ENCODE data around the gene FNBP1L.

FNBP1L gene

DNA sequence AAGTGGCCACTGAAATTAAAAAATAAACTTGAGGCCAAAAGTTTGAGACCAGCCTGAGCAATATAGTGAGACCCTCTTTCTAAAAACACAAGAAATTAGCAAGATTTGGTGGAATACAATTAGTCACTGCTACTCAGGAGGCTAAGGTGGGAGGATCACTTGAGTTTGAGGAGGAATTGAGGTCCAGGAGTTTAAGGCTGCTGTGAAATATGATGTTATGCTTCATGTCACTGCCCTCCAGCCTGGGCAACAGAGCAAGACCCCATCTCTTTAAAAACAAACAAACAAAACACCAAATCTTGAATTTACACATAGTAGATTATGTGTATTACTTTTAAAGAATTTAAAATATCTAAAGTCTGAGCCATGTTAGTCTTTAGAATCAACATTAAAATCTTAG lies 6.3 kb upstream of the FNBP1L start:
- Histone ChIP-seq H3K79me2 (no peaks in the 10 kb centered on the region), H3K4me2 (ENCODE audit: low read length) (no peak overlapping the region), H3K4me1 (no peaks in the 10 kb centered on the region), H3K27me3 (ENCODE audit: control insufficient read depth, insufficient read depth, low read length) (no peaks in the 10 kb centered on the region), H3K27ac (no peak overlapping the region), H3K4me3 (ENCODE audit: low read depth, low read length) (no peak overlapping the region), H3K9ac (no peak overlapping the region), H2AFZ (no peak overlapping the region), H3K9me3 (ENCODE audit: control insufficient read depth, low read length) (no peaks in the 10 kb centered on the region), H3K36me3 (ENCODE audit: control insufficient read depth, insufficient read depth, low read length) (no peaks in the 10 kb centered on the region)
- TF ChIP-seq CTCF (IDR thresholded peaks at IDR 0.05) = no peak

DNA sequence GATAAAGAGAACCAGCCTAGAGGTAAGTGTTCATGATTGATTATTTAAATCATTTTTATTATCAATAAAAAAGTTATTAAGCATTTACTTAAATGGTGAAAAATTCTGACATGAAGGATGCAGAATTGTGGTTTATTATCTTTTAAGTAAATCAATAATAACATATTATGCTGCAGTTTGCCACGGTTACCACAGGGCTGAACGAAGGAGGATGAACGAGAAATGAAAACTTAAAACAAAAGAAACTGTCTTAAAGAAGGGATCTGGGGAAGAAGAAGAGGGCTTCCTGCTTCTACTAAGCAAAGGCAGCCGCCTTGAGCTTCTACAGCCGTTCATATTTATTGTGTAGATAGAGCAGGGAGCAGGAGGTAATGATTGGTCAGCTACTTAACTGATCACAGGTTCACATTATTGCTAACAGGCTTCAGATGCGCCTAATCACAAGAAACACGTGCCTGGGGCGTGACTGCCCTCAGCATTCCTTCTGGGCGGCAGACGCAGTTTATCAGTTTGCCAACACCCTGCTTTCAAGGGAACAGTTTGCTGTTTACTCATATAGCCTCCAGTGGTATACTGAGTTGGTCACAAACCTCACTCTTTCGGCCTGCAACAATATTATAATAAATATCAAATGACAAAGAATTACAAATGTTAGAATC lies 5.8 kb upstream of the FNBP1L start:
- Histone ChIP-seq H3K9ac (no peak overlapping the region), H3K4me1 (no peaks in the 10 kb centered on the region), H3K4me3 (ENCODE audit: low read depth, low read length) (no peak overlapping the region), H3K79me2 (no peaks in the 10 kb centered on the region), H3K36me3 (ENCODE audit: control insufficient read depth, insufficient read depth, low read length) (no peaks in the 10 kb centered on the region), H3K27me3 (ENCODE audit: control insufficient read depth, insufficient read depth, low read length) (no peaks in the 10 kb centered on the region), H3K27ac (no peak overlapping the region), H2AFZ (no peak overlapping the region), H3K9me3 (ENCODE audit: control insufficient read depth, low read length) (no peaks in the 10 kb centered on the region), H3K4me2 (ENCODE audit: low read length) (no peak overlapping the region)
- TF ChIP-seq CTCF (IDR thresholded peaks at IDR 0.05) = no peak

GRCh38 chr1:93442741-93443140 lies 5.2 kb upstream of the FNBP1L start:
- no peak for TF ChIP-seq CTCF (IDR thresholded peaks at IDR 0.05)
- Histone ChIP-seq H3K79me2 (no peaks in the 10 kb centered on the region), H3K4me2 (ENCODE audit: low read length) (no peak overlapping the region), H3K36me3 (ENCODE audit: control insufficient read depth, insufficient read depth, low read length) (no peaks in the 10 kb centered on the region), H3K9me3 (ENCODE audit: control insufficient read depth, low read length) (no peaks in the 10 kb centered on the region), H3K9ac (no peak overlapping the region), H3K27me3 (ENCODE audit: control insufficient read depth, insufficient read depth, low read length) (no peaks in the 10 kb centered on the region), H2AFZ (no peak overlapping the region), H3K4me1 (no peaks in the 10 kb centered on the region), H3K4me3 (ENCODE audit: low read depth, low read length) (no peak overlapping the region), H3K27ac (no peak overlapping the region)

- no peak overlapping the region for H3K9ac ChIP-seq
- H3K9me3 ChIP-seq (ENCODE audit: control insufficient read depth, low read length) = no peaks in the 10 kb centered on the region
- H3K4me1 ChIP-seq = no peaks in the 10 kb centered on the region
- no peak overlapping the region for H3K27ac ChIP-seq
- no peak for TF ChIP-seq CTCF (IDR thresholded peaks at IDR 0.05)
- no peaks in the 10 kb centered on the region for H3K36me3 ChIP-seq (ENCODE audit: control insufficient read depth, insufficient read depth, low read length)
- H3K79me2 ChIP-seq = no peaks in the 10 kb centered on the region
- no peaks in the 10 kb centered on the region for H3K27me3 ChIP-seq (ENCODE audit: control insufficient read depth, insufficient read depth, low read length)
- H2AFZ ChIP-seq = no peak overlapping the region
- no peak overlapping the region for H3K4me2 ChIP-seq (ENCODE audit: low read length)
- H3K4me3 ChIP-seq (ENCODE audit: low read depth, low read length) = no peak overlapping the region
Observed at GRCh38 chr1:93443454-93443853, 4.5 kb upstream of the FNBP1L start.

DNA sequence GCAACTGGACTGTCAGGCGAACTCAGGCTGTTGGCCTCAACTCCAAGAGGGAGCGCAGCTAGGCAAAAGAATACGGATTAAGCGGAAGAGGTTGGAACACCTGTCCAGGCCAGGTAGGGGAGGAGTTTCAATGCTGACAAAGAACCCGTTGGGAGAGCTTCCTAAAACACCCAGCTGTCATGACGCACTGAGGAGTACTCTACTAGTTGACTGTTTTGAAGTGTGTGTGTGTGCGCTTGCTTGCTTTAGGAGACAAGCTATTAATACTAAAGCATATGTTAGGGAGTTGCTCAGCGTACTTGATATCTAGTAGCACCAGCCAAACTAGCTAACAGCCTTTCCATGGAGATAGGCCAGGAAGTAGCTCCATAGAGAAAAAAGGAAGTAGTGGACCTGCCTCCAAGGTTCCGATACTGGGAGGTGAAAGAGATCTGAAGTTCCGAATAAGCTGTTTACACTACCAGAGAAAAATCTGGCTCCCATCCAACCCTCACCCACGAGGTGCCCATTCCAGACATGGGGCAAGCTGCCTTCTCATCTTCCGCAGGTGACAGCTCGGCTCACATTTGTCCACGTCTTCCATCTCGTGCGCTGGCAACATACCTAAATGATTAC lies 974 bp upstream of the FNBP1L start:
- H3K36me3 ChIP-seq (ENCODE audit: control insufficient read depth, insufficient read depth, low read length) = no peaks in the 10 kb centered on the region
- H2AFZ ChIP-seq = peak overlapping the region; percentile 93
- no peak for TF ChIP-seq CTCF (IDR thresholded peaks at IDR 0.05)
- no peak overlapping the region for H3K9ac ChIP-seq
- peak overlapping the region; percentile 94 for H3K4me2 ChIP-seq (ENCODE audit: low read length)
- H3K9me3 ChIP-seq (ENCODE audit: control insufficient read depth, low read length) = no peaks in the 10 kb centered on the region
- H3K27ac ChIP-seq = no peak overlapping the region
- H3K79me2 ChIP-seq = peaks cover 10% of the 10 kb centered on the region
- H3K4me1 ChIP-seq = no peaks in the 10 kb centered on the region
- no peaks in the 10 kb centered on the region for H3K27me3 ChIP-seq (ENCODE audit: control insufficient read depth, insufficient read depth, low read length)
- peak overlapping the region; percentile 88 for H3K4me3 ChIP-seq (ENCODE audit: low read depth, low read length)

Measured in parathyroid adenoma (tissue), 2 donors.